ENCODE data around the gene ARSG. TPM values are rescaled to one million over a fixed set of nuclear protein-coding genes. Genes with fewer than 3 reads are reported as not detected.

Gene ARSG
- total and polyA plus RNA-seq, 2 of the 13 experiments (the other 11 are each of a cell fraction or from before 2014, with no cell fraction given), result 3.7 to 15.2 TPM

GRCh38 chr17:68290268-68290954, 884 bp upstream of the ARSG start (continued):
- TF ChIP-seq ZNF329 (CRISPR knock-in tag; IDR thresholded peaks at IDR 0.05; ENCODE audit: low read depth), result no peak
- TF ChIP-seq KLF13 (CRISPR knock-in tag; IDR thresholded peaks at IDR 0.05), result no peak
- no peak for TF ChIP-seq SMAD3 (CRISPR knock-in tag; IDR thresholded peaks at IDR 0.05)
- TF ChIP-seq ZKSCAN1 (IDR thresholded peaks at IDR 0.05; ENCODE audit: low read length), result no peak
- no peak for TF ChIP-seq MAZ (IDR thresholded peaks at IDR 0.05; ENCODE audit: borderline replicate concordance, low read depth, low read length)
- TF ChIP-seq MAZ (CRISPR knock-in tag; IDR thresholded peaks at IDR 0.05; ENCODE audit: low read depth), result peak; percentile 72
- TF ChIP-seq MEF2D (CRISPR knock-in tag; IDR thresholded peaks at IDR 0.05), result no peak
- TF ChIP-seq TSC22D2 (CRISPR knock-in tag; IDR thresholded peaks at IDR 0.05; ENCODE audit: borderline replicate concordance), result no peak
- TF ChIP-seq POLR2AphosphoS5 (IDR thresholded peaks at IDR 0.05; ENCODE audit: low read depth, low read length), result no peak; the same call in 1 of the 2 replicates
- TF ChIP-seq ZNF225 (CRISPR knock-in tag; IDR thresholded peaks at IDR 0.05), result peak; percentile 75; the same call in 1 of the 2 replicates
- TF ChIP-seq NCOR1 (IDR thresholded peaks at IDR 0.05; ENCODE audit: borderline replicate concordance, low read length), result no peak
- TF ChIP-seq HNRNPUL1 (IDR thresholded peaks at IDR 0.05; ENCODE audit: low read depth, low read length), result no peak
- TF ChIP-seq PREB (CRISPR knock-in tag; IDR thresholded peaks at IDR 0.05), result no peak
- no peak for TF ChIP-seq ZNF740 (CRISPR knock-in tag; IDR thresholded peaks at IDR 0.05)
- TF ChIP-seq ZNF337 (CRISPR knock-in tag; IDR thresholded peaks at IDR 0.05; ENCODE audit: borderline replicate concordance, low read depth), result no peak
- TF ChIP-seq POGZ (CRISPR knock-in tag; IDR thresholded peaks at IDR 0.05), result no peak
- no peak for TF ChIP-seq HOXA7 (CRISPR knock-in tag; IDR thresholded peaks at IDR 0.05)
- TF ChIP-seq ZNF550 (CRISPR knock-in tag; IDR thresholded peaks at IDR 0.05; ENCODE audit: borderline replicate concordance), result no peak
- TF ChIP-seq ZNF784 (CRISPR knock-in tag; IDR thresholded peaks at IDR 0.05; ENCODE audit: borderline replicate concordance), result 0 out of 2 replicates have a peak, but pooled peaks have one; percentile 70
- TF ChIP-seq ZNF83 (CRISPR knock-in tag; IDR thresholded peaks at IDR 0.05; ENCODE audit: borderline replicate concordance), result no peak; the same call in 1 of the 2 replicates
- no peak for TF ChIP-seq TCF7L2 (IDR thresholded peaks at IDR 0.05; ENCODE audit: low read depth, low read length)
- no peak for TF ChIP-seq ARID2 (CRISPR knock-in tag; IDR thresholded peaks at IDR 0.05; ENCODE audit: borderline replicate concordance)
- TF ChIP-seq ZNF879 (CRISPR knock-in tag; IDR thresholded peaks at IDR 0.05), result peak; percentile 41; the same call in 1 of the 2 replicates
- TF ChIP-seq ZNF567 (CRISPR knock-in tag; IDR thresholded peaks at IDR 0.05; ENCODE audit: borderline replicate concordance), result no peak
- no peak for TF ChIP-seq CEBPB (IDR thresholded peaks at IDR 0.05; ENCODE audit: borderline replicate concordance, low read depth, low read length)
- TF ChIP-seq MYNN (CRISPR knock-in tag; IDR thresholded peaks at IDR 0.05; ENCODE audit: low read depth), result no peak
- TF ChIP-seq ZNF790 (CRISPR knock-in tag; IDR thresholded peaks at IDR 0.05; ENCODE audit: borderline replicate concordance), result no peak
- no peak for TF ChIP-seq E2F2 (CRISPR knock-in tag; IDR thresholded peaks at IDR 0.05; ENCODE audit: borderline replicate concordance)
- TF ChIP-seq RFXAP (CRISPR knock-in tag; IDR thresholded peaks at IDR 0.05; ENCODE audit: borderline replicate concordance), result no peak
